Measurements from ENCODE around the gene PMM2. TPM values are rescaled to one million over a fixed set of nuclear protein-coding genes. Genes with fewer than 3 reads are reported as not detected.
"Not testable (repeated sequence)": the region's sequence is repeated elsewhere in the genome, so short reads cannot be mapped to it uniquely, and the experiment has no call there.

PMM2 gene
- total RNA-seq, 1 donor = 53.5 TPM

- no peak for DNase-seq (ENCODE audit: low read depth)
Observed at GRCh38 chr16:8867216-8867931, 69.7 kb downstream of the PMM2 start.

DNA sequence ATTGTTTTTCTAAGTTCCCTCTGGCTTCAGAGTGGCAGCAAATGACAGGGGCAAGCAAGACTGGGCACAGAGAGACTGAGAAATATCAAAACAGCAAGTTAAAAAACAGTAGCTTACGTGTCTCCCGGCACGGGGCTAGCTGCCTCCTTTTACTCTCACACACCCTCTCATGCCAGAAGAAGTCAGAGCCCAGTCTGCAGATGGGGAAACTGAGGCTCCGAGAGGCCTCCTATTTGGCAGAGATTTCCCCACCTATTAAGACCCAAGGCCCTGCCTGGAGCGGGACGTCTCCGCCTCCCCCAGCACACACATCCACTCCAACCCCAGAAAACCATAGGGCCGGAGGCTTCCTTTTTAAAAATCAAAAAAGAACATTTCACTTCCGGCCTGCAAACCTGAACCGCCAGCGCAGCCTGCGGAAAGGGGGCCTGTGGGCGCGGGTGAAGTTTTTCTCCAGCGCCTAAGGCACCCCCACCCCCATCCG, 70.3 kb downstream of the PMM2 start:
- DNase-seq (ENCODE audit: low read depth) = no peak
- peak overlapping the region; percentile 89 for H3K4me3 ChIP-seq (ENCODE audit: low read depth, low read length)
- TF ChIP-seq, protein P1, sequence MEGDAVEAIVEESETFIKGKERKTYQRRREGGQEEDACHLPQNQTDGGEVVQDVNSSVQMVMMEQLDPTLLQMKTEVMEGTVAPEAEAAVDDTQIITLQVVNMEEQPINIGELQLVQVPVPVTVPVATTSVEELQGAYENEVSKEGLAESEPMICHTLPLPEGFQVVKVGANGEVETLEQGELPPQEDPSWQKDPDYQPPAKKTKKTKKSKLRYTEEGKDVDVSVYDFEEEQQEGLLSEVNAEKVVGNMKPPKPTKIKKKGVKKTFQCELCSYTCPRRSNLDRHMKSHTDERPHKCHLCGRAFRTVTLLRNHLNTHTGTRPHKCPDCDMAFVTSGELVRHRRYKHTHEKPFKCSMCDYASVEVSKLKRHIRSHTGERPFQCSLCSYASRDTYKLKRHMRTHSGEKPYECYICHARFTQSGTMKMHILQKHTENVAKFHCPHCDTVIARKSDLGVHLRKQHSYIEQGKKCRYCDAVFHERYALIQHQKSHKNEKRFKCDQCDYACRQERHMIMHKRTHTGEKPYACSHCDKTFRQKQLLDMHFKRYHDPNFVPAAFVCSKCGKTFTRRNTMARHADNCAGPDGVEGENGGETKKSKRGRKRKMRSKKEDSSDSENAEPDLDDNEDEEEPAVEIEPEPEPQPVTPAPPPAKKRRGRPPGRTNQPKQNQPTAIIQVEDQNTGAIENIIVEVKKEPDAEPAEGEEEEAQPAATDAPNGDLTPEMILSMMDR (IDR thresholded peaks at IDR 0.05; ENCODE audit: insufficient read depth, low read depth, low read length) = no peak

More at GRCh38 chr16:8867216-8867931, 69.7 kb downstream of the PMM2 start:
- TF ChIP-seq, protein P1 (IDR thresholded peaks at IDR 0.05; ENCODE audit: insufficient read depth, low read depth, low read length) = no peak
- peak overlapping the region; percentile 89 for H3K4me3 ChIP-seq (ENCODE audit: low read depth, low read length)

- DNase-seq (ENCODE audit: low read depth) = peak; percentile 91
- TF ChIP-seq, protein P1 (IDR thresholded peaks at IDR 0.05; ENCODE audit: insufficient read depth, low read depth, low read length) = no peak
- H3K4me3 ChIP-seq (ENCODE audit: low read depth, low read length) = peak within 1 kb of the TSS; percentile 89
Observed at GRCh38 chr16:8868416-8869211, 71.0 kb downstream of the PMM2 start, which contains the start of gene CARHSP1. CARHSP1 (minus strand) TSS chr16:8869006; CDS start chr16:8859328, 9,678 bp downstream.

GRCh38 chr16:8869212-8869987, 71.8 kb downstream of the PMM2 start:
- TF ChIP-seq, protein P1 (IDR thresholded peaks at IDR 0.05; ENCODE audit: insufficient read depth, low read depth, low read length) = no peak
- no peak for DNase-seq (ENCODE audit: low read depth)

DNA sequence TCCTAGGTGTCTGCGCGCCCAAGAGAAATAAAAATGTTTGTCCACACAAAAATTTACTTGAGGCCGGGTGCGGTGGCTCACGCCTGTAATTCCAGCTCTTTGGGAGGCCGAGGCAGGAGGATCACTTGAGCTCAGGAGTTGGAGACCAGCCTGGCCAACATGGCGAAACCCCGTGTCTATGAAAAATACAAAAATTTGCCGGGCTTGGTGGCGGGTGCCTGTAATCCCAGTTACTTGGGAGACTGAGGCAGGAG, 72.3 kb downstream of the PMM2 start:
- DNase-seq (ENCODE audit: low read depth); H3K4me3 ChIP-seq (ENCODE audit: low read depth, low read length): not testable (repeated sequence)

More at GRCh38 chr16:8869212-8869987, 71.8 kb downstream of the PMM2 start:
- peak overlapping the region; percentile 61 for H3K4me3 ChIP-seq (ENCODE audit: low read depth, low read length)

DNA sequence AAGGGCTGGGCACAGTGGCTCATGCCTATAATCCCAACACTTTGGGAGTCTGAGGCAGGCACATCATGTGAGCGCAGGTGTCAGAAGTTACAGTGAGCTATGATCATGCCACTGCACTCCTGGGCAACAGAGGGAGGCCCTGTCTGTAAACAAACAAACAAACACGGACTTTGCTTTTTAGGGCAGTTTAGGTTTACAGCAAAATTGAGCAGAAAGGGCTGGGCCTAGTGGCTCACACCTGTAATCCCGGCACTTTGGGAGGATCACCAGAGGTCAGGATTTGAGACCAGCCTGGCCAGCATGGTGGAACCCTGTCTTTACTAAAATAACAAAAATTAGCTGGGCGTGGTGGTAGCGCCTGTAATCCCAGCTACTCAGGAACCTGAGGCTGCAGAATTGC, 74.4 kb downstream of the PMM2 start:
- no peak for DNase-seq (ENCODE audit: low read depth)
- H3K4me3 ChIP-seq (ENCODE audit: low read depth, low read length) = no peak overlapping the region
- TF ChIP-seq, protein P1 (IDR thresholded peaks at IDR 0.05; ENCODE audit: insufficient read depth, low read depth, low read length) = no peak

All from fibroblast of villous mesenchyme (primary cell).